ENCODE results near the gene HS6ST1. TPM values are rescaled to one million over a fixed set of nuclear protein-coding genes. Genes with fewer than 3 reads are reported as not detected.

The HS6ST1 gene
- total and polyA plus RNA-seq, 2 donors (not counting 3 experiments of a cell fraction or from before 2014, with no cell fraction given), result 12.8 to 19.4 TPM

DNA sequence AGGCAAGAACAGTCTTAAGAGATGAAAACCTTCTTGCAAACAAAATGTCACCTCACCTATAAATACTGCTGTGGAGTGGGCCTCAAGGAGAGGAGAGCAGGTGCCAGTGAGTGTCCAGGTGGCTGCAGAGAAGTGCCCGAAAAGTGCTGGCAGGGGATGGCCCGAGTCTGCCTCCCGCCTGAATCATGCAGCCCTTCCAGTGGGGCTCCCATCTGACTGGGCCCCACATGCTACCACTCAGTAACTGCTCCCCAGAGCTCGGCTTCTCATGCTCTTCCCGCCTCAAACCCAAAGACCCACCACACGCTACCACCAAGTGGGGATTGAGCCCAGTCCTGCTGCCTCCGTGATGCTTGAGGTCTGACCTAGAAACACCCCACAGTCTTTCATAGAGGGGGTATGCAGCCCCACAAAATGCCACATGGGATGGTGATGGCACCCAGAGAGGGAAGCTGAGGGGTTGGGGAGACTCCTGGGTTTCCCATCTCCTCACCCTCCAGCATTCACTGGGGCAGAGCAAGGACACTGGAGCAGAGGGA is 7.4 kb downstream of the HS6ST1 start:
- BruUV-seq (replicated peaks), result no TSS peak
- Histone ChIP-seq H3K4me2 (ENCODE audit: insufficient read depth, low read length) (no peak overlapping the region), H3K9ac (replicated peaks; ENCODE audit: extremely low read depth, insufficient read depth, low read length) (no peak overlapping the region), H3K27me3 (ENCODE audit: control insufficient read depth in 2 of 2, insufficient read depth in 2 of 2, low read length in 2 of 2) (no peaks in the 10 kb centered on the region), H3K9me3 (replicated peaks; ENCODE audit: control insufficient read depth, insufficient read depth, low read length) (no peaks in the 10 kb centered on the region), H3K4me3 (replicated peaks in 1 of 3; ENCODE audit: insufficient read depth in 1 of 3, low read depth in 1 of 3, low read length in 3 of 3) (no peak overlapping the region), H2AFZ (ENCODE audit: low read depth, low read length) (no peak overlapping the region), H4K20me1 (replicated peaks; ENCODE audit: control insufficient read depth, extremely low read depth, insufficient read depth, low read length) (no peaks in the 10 kb centered on the region), H3K9me1 (replicated peaks; ENCODE audit: control insufficient read depth, extremely low read depth, insufficient read depth, low read length) (no peaks in the 10 kb centered on the region), H3K27ac (ENCODE audit: insufficient read depth, low read depth, low read length) (no peak overlapping the region), H3K4me1 (ENCODE audit: control insufficient read depth, extremely low read depth, insufficient read depth, low read length) (no peaks in the 10 kb centered on the region), H3K79me2 (ENCODE audit: control insufficient read depth, insufficient read depth, low read length) (peaks cover 2% of the 10 kb centered on the region), H3K36me3 (ENCODE audit: control insufficient read depth in 2 of 2, extremely low read depth in 1 of 2, insufficient read depth in 2 of 2, low read length in 2 of 2) (no peaks in the 10 kb centered on the region)
- DNase-seq (ENCODE audit: low read depth, low spot score) (no peak), FAIRE-seq (no peak)
- ChIA-PET CTCF (no interaction called here), POLR2A (no interaction called here)
- dilution Hi-C loops (cut with MboI; ENCODE audit: extremely low pct_ligation_motif_present, low sequenced_read_pairs), result no loop called here
- intact Hi-C loops (cut with micrococcal nuclease), result no loop called here
- TF ChIP-seq, protein P1, sequence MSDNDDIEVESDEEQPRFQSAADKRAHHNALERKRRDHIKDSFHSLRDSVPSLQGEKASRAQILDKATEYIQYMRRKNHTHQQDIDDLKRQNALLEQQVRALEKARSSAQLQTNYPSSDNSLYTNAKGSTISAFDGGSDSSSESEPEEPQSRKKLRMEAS (IDR thresholded peaks at IDR 0.05; ENCODE audit: insufficient read depth, insufficient read length), result no peak

GRCh38 chr2:128310761-128311160 is 7.9 kb downstream of the HS6ST1 start:
- ChIA-PET CTCF (no interaction called here), POLR2A (no interaction called here)
- H3K27ac ChIP-seq (ENCODE audit: insufficient read depth, low read depth, low read length), result no peak overlapping the region
- FAIRE-seq, result no peak
- H3K79me2 ChIP-seq (ENCODE audit: control insufficient read depth, insufficient read depth, low read length), result peaks cover 2% of the 10 kb centered on the region
- dilution Hi-C loops (cut with MboI; ENCODE audit: extremely low pct_ligation_motif_present, low sequenced_read_pairs), result no loop called here
- no peak overlapping the region for H2AFZ ChIP-seq (ENCODE audit: low read depth, low read length)
- H3K9me3 ChIP-seq (replicated peaks; ENCODE audit: control insufficient read depth, insufficient read depth, low read length), result no peaks in the 10 kb centered on the region
- H3K4me2 ChIP-seq (ENCODE audit: insufficient read depth, low read length), result no peak overlapping the region
- H3K36me3 ChIP-seq (ENCODE audit: control insufficient read depth in 2 of 2, extremely low read depth in 1 of 2, insufficient read depth in 2 of 2, low read length in 2 of 2), result no peaks in the 10 kb centered on the region
- no peak for DNase-seq (ENCODE audit: low read depth, low spot score)
- TF ChIP-seq, protein P1 (IDR thresholded peaks at IDR 0.05; ENCODE audit: insufficient read depth, insufficient read length), result no peak
- TF ChIP-seq POLR2AphosphoS5 (IDR thresholded peaks at IDR 0.05; ENCODE audit: insufficient read depth, low read depth, low read length) (no peak), EZH2 (IDR thresholded peaks at IDR 0.05; ENCODE audit: borderline replicate concordance, low read depth, low read length, severe bottlenecking) (no peak), MYC (IDR thresholded peaks at IDR 0.05; ENCODE audit: low read depth, low read length) (no peak), JUN (IDR thresholded peaks at IDR 0.05; ENCODE audit: borderline replicate concordance, insufficient read depth, insufficient read length, low read depth) (no peak), POLR2A (IDR thresholded peaks at IDR 0.05; ENCODE audit: low read depth, low read length) (no peak), FOS (IDR thresholded peaks at IDR 0.05; ENCODE audit: borderline replicate concordance, insufficient read depth, low read length) (no peak), GATA2 (IDR thresholded peaks at IDR 0.05; ENCODE audit: insufficient read depth, insufficient read length, low read depth, low read length) (no peak)
- TF ChIP-seq, protein P2, sequence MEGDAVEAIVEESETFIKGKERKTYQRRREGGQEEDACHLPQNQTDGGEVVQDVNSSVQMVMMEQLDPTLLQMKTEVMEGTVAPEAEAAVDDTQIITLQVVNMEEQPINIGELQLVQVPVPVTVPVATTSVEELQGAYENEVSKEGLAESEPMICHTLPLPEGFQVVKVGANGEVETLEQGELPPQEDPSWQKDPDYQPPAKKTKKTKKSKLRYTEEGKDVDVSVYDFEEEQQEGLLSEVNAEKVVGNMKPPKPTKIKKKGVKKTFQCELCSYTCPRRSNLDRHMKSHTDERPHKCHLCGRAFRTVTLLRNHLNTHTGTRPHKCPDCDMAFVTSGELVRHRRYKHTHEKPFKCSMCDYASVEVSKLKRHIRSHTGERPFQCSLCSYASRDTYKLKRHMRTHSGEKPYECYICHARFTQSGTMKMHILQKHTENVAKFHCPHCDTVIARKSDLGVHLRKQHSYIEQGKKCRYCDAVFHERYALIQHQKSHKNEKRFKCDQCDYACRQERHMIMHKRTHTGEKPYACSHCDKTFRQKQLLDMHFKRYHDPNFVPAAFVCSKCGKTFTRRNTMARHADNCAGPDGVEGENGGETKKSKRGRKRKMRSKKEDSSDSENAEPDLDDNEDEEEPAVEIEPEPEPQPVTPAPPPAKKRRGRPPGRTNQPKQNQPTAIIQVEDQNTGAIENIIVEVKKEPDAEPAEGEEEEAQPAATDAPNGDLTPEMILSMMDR (IDR thresholded peaks at IDR 0.05; ENCODE audit: extremely low read depth in 1 of 2, insufficient read depth in 1 of 2, low read depth in 1 of 2, low read length in 2 of 2), result no peak
- intact Hi-C loops (cut with micrococcal nuclease), result no loop called here
- H3K4me3 ChIP-seq (replicated peaks in 1 of 3; ENCODE audit: insufficient read depth in 1 of 3, low read depth in 1 of 3, low read length in 3 of 3), result no peak overlapping the region
- H4K20me1 ChIP-seq (replicated peaks; ENCODE audit: control insufficient read depth, extremely low read depth, insufficient read depth, low read length), result no peaks in the 10 kb centered on the region
- no TSS peak for BruUV-seq (replicated peaks)
- H3K9me1 ChIP-seq (replicated peaks; ENCODE audit: control insufficient read depth, extremely low read depth, insufficient read depth, low read length), result no peaks in the 10 kb centered on the region
- no peak overlapping the region for H3K9ac ChIP-seq (replicated peaks; ENCODE audit: extremely low read depth, insufficient read depth, low read length)
- H3K27me3 ChIP-seq (ENCODE audit: control insufficient read depth in 2 of 2, insufficient read depth in 2 of 2, low read length in 2 of 2), result no peaks in the 10 kb centered on the region
- H3K4me1 ChIP-seq (ENCODE audit: control insufficient read depth, extremely low read depth, insufficient read depth, low read length), result no peaks in the 10 kb centered on the region
